MG63 (cell line): ENCODE results near the gene UBLCP1. TPM values are rescaled to one million over a fixed set of nuclear protein-coding genes. Genes with fewer than 3 reads are reported as not detected.
A peak's percentile ranks its signal among the peaks of the same experiment; 100 is the strongest.

Experiments
- DNase-seq: peaks from one replicate; pipeline ENCODE4 v3.0.0-alpha.2; 2020
- H3K27me3 ChIP-seq: fragments of 250-450 bp; sonication (Bioruptor Pico); 2 replicates; pipeline ENCODE4 v1.5.1; 2020; ENCODE audit warnings: mild to moderate bottlenecking, moderate library complexity
- H3K36me3 ChIP-seq: fragments of 250-450 bp; sonication (Bioruptor Pico); 2 replicates; pipeline ENCODE4 v1.5.1; 2020; ENCODE audit warnings: mild to moderate bottlenecking, moderate library complexity
- H3K4me3 ChIP-seq: fragments of 250-450 bp; sonication (Bioruptor Pico); 2 replicates; pipeline ENCODE4 v1.5.1; 2020; ENCODE audit warnings: mild to moderate bottlenecking, moderate library complexity
- H3K9me3 ChIP-seq: fragments of 250-450 bp; sonication (Bioruptor Pico); 2 replicates; pipeline ENCODE4 v1.5.1; 2020; ENCODE audit warnings: mild to moderate bottlenecking, moderate library complexity
- total RNA-seq: library from RNA; depleted of rRNA; stranded (reverse); fragments of >200 nt; shearing (Covaris generic); gene quantifications from 2 replicates; pipeline ENCODE4 v1.2.3, GENCODE V29; 2014; ENCODE audit warnings: low replicate concordance; rRNA removed

The UBLCP1 gene
- total RNA-seq, 1 experiment from 2014 or later = 32.3 TPM

GRCh38 chr5:159322180-159322579, 59.1 kb downstream of the UBLCP1 start:
- no peak for DNase-seq
- Histone ChIP-seq H3K27me3 (no peaks in the 10 kb centered on the region), H3K9me3 (no peaks in the 10 kb centered on the region)

GRCh38 chr5:159324102-159324755, 61.1 kb downstream of the UBLCP1 start:
- Histone ChIP-seq H3K36me3 (no peaks in the 10 kb centered on the region), H3K9me3 (no peaks in the 10 kb centered on the region), H3K27me3 (no peaks in the 10 kb centered on the region), H3K4me3 (no peak overlapping the region)
- DNase-seq = peak; percentile 92

More at GRCh38 chr5:159322180-159322579, 59.1 kb downstream of the UBLCP1 start:
- no peaks in the 10 kb centered on the region for H3K36me3 ChIP-seq
- no peak overlapping the region for H3K4me3 ChIP-seq

DNA sequence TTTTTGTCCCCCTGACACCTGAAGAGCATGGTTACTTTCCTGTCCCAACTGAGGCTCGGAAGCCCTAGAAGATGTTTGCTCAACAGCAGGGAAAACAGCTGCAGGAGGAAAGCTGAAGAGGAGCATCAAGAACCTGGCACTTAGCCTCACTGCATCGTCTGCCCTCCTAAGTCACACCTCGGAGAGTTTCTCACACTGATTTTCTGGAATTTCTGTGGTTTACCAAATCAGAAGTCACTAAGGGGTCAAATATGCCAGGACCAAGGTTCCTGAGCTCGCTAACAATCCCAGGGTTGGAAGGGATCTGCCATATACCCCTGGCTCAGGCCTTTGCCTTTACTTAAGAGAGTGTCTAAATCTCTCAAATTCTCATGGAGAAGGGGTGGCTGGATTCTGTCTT, 61.9 kb downstream of the UBLCP1 start:
- H3K36me3 ChIP-seq = no peaks in the 10 kb centered on the region
- H3K9me3 ChIP-seq = no peaks in the 10 kb centered on the region
- no peaks in the 10 kb centered on the region for H3K27me3 ChIP-seq
- H3K4me3 ChIP-seq = no peak overlapping the region
- no peak for DNase-seq

DNA sequence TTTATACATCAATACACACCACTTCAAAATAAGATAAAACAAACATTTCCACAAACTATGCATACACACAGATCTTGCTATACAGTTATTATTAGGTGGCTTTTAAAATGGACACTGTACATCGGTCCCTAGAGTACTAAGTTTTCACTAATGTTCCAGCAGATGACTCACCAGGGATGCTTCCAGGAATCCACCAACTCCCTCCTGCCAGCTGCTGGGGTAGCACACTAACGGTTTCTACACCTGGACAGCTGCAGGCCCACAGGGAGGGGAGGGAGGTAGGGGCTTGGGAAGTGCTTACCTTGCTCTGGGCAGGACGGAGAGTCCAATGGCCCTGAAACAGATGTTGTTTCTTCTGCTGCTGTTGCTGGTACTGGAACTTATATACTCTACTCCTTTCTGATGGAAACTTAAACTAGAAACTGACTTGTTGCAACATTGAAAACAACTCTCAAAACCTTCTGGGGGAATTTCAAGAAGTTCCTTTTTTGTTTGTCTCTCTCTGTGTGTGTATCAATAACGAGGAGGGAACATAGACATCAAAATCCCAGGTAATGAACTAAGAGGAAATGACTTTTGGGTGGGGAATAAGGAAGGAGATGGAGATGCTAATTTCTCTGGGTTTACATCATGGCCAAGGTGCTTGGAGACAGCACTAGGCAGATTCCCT, 67.2 kb downstream of the UBLCP1 start, which contains the start of gene IL12B:
Gene IL12B, minus strand, starts transcription at position 357 of the 670 bp plus-strand sequence. CDS start 3,705 bp downstream, outside the sequence.
- H3K36me3 ChIP-seq = no peaks in the 10 kb centered on the region
- peak; percentile 77 for DNase-seq
- H3K4me3 ChIP-seq = peak within 1 kb of the TSS; percentile 44
- H3K27me3 ChIP-seq = no peaks in the 10 kb centered on the region
- no peaks in the 10 kb centered on the region for H3K9me3 ChIP-seq

GRCh38 chr5:159331093-159331973, 68.2 kb downstream of the UBLCP1 start:
- DNase-seq = peak; percentile 80
- Histone ChIP-seq H3K27me3 (no peaks in the 10 kb centered on the region), H3K4me3 (peak overlapping the region; percentile 44), H3K36me3 (no peaks in the 10 kb centered on the region), H3K9me3 (no peaks in the 10 kb centered on the region)

DNA sequence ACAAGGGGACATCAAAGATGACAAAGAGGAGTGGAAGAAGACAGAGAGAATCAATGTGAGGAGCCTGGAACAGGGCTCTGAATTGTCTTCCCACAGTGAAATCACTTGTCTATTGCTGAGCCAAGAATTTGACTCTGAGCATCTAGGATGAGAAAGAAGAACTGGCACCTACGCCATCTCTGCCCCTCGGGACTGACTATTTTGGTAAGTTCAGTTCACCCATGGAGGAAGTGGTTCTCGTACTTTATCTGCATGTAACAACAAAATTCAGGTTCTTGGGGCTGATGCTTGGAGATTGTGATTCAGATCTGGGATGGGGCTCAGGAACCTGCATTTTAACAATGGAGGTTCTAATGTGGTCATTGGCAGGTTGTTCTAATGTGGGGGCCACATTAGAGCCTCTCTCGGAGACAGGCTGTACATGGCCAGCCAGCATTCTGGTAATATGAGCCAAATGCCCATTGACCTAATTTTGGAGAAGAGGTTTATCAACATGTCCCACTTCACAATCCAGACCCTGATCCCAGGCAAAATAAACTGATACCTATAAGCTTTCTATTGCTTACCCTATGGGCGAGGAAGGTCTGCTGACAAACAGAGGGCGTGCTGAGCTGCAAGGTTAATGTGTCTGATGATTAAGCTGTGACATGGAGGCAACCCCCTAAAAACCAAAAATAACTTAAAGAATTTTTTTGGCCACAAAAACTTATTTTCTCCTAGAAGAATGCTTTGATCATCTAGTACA, 69.9 kb downstream of the UBLCP1 start:
- peaks cover 4% of the 10 kb centered on the region; the same call in 1 of the 2 replicates for H3K9me3 ChIP-seq
- H3K36me3 ChIP-seq = peaks cover 2% of the 10 kb centered on the region; the same call in 1 of the 2 replicates
- no peaks in the 10 kb centered on the region for H3K27me3 ChIP-seq
- no peak overlapping the region for H3K4me3 ChIP-seq
- peak; percentile 26 for DNase-seq

DNA sequence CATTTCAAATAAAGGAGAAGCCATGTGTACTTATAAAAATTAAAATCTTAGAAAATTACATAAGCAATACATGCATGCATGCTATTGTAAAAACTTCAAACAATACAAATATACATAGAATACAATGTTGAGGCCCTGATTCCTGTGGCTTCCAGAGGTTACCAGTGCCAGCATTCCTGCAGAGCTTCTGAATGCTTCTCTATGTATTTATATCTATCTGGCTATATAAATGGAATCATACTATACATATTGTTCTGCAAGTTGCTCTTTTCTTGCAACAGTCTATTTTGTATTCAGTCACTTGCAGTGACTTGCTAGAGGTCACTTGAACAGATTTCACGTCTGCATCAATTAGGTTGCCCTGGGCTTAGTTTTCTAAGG, 70.4 kb downstream of the UBLCP1 start:
- H3K36me3 ChIP-seq = peaks cover 2% of the 10 kb centered on the region; the same call in 1 of the 2 replicates
- H3K9me3 ChIP-seq = peaks cover 9% of the 10 kb centered on the region; the same call in 1 of the 2 replicates
- no peaks in the 10 kb centered on the region for H3K27me3 ChIP-seq
- peak; percentile 53 for DNase-seq
- H3K4me3 ChIP-seq = no peak overlapping the region

Other genes with a start within 250 kb of the UBLCP1 start
- 1.7 and 5.1 TPM in 2 replicates for gene EBF1, start 163.4 kb upstream of the UBLCP1 start, total RNA-seq
- gene RNF145, start 53.7 kb upstream of the UBLCP1 start, total RNA-seq = 30.8 and 53.5 TPM in 2 replicates
- gene IL12B, start 67.2 kb downstream of the UBLCP1 start, total RNA-seq = not detected in 2 replicates